ENCODE data around the gene SWAP70.

GRCh38 chr11:9739123-9739900 is 75.4 kb downstream of the SWAP70 start:
- TF ChIP-seq EZH2 (IDR thresholded peaks at IDR 0.05; ENCODE audit: low read length, unreplicated experiment) (no peak), CTCF (conservative IDR thresholded peaks at IDR 0.05; ENCODE audit: low read depth, low read length) (no peak), EZH2phosphoT487 (IDR thresholded peaks at IDR 0.05; ENCODE audit: borderline replicate concordance, low read length) (no peak)

Measured in PC-3 (cell line).